Panc1 (cell line): ENCODE results near the gene SOX1.

ENCODE experiments used
- POLR2AphosphoS5 ChIP-seq: IDR thresholded peaks from 2 replicates; pipeline ENCODE4 v1.6.1; 2012; ENCODE audit warnings: mild to moderate bottlenecking, low read depth, low read length, moderate library complexity
- TF ChIP-seq, protein P1 (sequence below): fragments of 450-650 bp; IDR thresholded peaks from 2 replicates; pipeline ENCODE4 v1.5.1; 2017; ENCODE audit warnings: mild to moderate bottlenecking
- TF ChIP-seq, protein P2 (sequence below), 2 experiments: IDR thresholded peaks; 2 replicates each; pipeline ENCODE4 v1.6.1; 2011 to 2012; ENCODE audit warnings: low read depth in 2 of 2, control low read depth in 1 of 2, low read length in 1 of 2, mild to moderate bottlenecking in 1 of 2, moderate library complexity in 1 of 2; ENCODE audit not compliant: insufficient read depth in 1 of 2

DNA sequence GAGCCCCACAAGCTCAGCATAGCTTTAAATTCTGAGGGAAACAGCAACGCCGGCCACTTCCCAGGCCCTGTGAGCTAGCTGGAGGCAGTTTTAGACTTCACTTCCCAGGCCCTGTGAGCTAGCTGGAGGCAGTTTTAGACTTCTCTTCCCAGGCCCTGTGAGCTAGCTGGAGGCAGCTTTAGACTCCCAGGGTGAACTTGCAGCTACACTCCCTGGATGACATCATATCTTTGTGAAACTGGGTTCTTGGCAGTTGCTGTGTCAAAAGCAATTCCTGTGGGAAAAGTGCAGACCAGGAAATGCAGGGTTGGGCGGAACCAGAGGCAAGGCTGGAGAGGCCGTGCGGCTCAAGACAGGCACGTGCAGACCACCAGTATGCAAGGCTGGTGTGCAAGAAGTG is 12.7 kb downstream of the SOX1 start:
- TF ChIP-seq POLR2AphosphoS5, result no peak
- TF ChIP-seq, protein P1, sequence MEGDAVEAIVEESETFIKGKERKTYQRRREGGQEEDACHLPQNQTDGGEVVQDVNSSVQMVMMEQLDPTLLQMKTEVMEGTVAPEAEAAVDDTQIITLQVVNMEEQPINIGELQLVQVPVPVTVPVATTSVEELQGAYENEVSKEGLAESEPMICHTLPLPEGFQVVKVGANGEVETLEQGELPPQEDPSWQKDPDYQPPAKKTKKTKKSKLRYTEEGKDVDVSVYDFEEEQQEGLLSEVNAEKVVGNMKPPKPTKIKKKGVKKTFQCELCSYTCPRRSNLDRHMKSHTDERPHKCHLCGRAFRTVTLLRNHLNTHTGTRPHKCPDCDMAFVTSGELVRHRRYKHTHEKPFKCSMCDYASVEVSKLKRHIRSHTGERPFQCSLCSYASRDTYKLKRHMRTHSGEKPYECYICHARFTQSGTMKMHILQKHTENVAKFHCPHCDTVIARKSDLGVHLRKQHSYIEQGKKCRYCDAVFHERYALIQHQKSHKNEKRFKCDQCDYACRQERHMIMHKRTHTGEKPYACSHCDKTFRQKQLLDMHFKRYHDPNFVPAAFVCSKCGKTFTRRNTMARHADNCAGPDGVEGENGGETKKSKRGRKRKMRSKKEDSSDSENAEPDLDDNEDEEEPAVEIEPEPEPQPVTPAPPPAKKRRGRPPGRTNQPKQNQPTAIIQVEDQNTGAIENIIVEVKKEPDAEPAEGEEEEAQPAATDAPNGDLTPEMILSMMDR, result no peak
- TF ChIP-seq, protein P2, sequence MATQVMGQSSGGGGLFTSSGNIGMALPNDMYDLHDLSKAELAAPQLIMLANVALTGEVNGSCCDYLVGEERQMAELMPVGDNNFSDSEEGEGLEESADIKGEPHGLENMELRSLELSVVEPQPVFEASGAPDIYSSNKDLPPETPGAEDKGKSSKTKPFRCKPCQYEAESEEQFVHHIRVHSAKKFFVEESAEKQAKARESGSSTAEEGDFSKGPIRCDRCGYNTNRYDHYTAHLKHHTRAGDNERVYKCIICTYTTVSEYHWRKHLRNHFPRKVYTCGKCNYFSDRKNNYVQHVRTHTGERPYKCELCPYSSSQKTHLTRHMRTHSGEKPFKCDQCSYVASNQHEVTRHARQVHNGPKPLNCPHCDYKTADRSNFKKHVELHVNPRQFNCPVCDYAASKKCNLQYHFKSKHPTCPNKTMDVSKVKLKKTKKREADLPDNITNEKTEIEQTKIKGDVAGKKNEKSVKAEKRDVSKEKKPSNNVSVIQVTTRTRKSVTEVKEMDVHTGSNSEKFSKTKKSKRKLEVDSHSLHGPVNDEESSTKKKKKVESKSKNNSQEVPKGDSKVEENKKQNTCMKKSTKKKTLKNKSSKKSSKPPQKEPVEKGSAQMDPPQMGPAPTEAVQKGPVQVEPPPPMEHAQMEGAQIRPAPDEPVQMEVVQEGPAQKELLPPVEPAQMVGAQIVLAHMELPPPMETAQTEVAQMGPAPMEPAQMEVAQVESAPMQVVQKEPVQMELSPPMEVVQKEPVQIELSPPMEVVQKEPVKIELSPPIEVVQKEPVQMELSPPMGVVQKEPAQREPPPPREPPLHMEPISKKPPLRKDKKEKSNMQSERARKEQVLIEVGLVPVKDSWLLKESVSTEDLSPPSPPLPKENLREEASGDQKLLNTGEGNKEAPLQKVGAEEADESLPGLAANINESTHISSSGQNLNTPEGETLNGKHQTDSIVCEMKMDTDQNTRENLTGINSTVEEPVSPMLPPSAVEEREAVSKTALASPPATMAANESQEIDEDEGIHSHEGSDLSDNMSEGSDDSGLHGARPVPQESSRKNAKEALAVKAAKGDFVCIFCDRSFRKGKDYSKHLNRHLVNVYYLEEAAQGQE (IDR thresholded peaks at IDR 0.05; ENCODE audit: insufficient read depth in 1 of 2, low read depth in 2 of 2, low read length in 1 of 2), result no peak
